Hippocampal formation (tissue), 2 donors: ENCODE results near the gene FAM161B.
"Not testable (repeated sequence)": the region's sequence is repeated elsewhere in the genome, so short reads cannot be mapped to it uniquely, and the experiment has no call there.

Experiments
- DNase-seq, 2 donors: peaks; one replicate each; lab custom pipeline; 2025; lab: John Stamatoyannopoulos, UW

FAM161B gene

DNA sequence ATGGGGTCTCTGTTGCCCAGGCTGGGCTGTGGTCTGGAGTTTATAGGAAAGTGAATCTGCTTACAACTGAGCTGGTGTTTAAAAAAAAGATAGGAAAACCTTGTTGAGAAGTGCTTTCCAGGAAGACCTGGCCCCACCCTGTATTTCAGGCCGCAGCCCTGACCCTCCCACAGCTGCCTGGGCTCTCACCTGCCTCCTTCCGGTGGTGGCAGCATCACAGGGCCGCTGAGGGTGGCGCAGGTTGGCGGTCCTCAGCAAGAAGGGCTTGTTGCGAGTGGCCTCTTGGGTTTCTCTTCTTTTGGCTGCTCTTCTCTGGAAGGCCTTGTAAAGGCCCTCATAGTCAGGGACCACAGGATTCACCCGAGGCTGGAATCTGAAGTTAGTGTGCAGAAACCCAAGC is 7.7 kb downstream of the FAM161B start:
- no peak for DNase-seq

DNA sequence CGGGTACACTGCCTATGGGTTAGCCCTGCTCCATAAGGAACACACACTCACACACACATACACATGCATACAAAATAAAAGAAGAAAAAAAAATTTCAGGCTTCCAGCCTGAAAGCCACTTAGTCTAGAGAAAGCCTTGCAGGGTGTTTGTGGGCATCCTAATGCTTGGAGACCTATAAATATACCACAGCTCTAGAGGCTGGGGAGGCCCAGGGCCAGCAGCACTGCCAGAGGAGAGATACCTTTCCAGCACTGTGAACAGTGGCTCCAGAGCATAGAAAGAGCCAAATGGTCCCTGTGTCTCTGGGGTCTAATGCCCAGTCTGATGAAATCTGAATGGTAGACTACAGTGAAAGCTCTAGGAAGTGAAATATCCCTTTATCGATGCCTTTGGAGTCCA is 12.9 kb downstream of the FAM161B start:
- DNase-seq = no peak

DNA sequence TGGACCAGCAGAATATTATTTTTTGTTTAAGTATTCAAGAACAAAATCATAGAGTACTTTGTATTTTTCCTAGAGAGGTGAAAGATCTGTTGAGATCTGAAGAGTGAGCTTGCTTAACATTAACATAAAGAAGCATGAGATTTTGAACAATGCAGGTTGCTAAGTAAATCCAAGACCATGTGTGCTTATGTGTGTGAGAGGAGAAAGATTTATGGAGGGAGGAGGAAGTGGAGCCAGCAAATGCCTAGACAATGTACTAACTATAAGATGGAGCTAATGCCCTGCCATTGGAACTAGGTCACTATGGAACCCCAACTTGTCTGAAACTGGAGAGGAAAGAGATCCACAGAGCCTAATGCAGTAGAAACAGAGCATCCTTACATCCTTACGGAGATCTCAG is 13.3 kb downstream of the FAM161B start:
- DNase-seq = no peak

DNA sequence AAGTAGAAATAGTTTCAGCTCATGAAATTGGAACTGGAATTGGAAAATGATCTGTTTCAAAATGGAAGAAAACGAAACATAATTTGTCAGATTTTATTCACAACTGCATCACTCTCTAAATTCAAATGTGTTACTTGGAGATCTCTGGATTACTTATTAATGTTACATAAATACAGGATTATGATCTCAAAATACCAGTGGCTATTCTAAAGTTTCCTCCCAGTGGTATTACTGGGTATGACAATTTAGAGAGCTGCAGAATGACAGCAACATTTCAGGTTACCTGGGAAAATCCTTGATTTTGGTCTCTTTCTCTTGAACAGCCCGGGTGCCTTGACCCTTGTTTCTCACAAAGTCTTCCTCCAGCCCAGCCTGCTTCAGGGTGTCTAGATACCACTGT is 14.2 kb downstream of the FAM161B start:
- no peak for DNase-seq

DNA sequence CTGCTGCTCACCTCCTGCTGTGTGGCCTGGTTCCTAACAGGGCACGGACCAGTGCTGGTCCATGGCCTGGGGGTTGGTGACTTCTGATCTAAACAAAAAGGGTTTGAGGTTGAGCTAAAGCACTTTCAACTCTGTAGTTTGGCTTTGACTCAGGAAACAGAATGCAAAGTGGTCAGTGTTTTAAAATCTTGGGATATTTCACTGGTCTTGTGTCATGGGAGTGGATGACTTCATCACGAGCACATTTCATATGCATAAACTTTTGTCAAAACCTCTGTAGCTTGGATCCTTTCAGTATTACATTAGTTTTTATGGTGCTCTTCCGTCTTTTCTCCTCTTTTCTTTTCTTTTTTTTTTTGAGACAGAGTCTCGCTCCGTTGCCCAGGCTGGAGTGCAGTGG is 25.6 kb downstream of the FAM161B start:
- no peak for DNase-seq

DNA sequence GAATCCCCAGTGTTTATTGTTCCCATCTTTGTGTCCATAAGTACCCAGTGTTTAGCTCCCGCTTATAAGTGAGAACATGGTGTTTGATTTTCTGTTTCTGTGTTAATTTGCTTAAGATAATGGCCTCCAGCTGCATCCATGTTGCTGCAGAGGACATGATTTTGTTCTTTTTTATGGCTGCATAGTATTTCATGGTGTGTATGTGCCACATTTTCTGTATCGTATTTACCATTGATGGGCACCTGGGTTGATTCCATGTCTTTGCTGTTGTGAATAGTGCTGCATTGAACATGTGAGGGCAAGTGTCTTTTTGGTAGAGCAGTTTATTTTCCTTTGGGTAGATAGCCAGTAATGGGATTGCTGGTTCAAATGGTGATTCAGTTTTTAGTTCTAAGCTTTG is 30.4 kb downstream of the FAM161B start:
- DNase-seq = not testable (repeated sequence)

DNA sequence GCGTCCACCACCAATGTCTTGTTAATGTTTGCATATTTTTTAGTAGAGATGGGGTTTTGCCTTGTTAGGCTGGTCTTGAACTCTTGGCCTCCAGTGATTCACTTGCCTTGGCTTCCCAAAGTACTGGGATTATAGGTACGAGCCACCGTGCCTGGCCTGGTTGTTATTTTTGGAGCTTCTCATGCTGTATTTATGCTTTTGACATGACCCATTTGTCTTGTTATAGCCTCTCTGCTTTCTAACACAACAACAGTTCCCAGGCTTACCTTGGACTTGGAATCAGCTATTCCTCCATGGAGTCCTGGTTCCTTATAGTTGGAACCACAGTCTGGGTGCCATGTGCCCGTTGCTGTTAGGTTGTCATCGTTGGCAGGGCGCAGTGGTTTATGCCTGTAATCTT is 33.6 kb downstream of the FAM161B start:
- DNase-seq = no peak

DNA sequence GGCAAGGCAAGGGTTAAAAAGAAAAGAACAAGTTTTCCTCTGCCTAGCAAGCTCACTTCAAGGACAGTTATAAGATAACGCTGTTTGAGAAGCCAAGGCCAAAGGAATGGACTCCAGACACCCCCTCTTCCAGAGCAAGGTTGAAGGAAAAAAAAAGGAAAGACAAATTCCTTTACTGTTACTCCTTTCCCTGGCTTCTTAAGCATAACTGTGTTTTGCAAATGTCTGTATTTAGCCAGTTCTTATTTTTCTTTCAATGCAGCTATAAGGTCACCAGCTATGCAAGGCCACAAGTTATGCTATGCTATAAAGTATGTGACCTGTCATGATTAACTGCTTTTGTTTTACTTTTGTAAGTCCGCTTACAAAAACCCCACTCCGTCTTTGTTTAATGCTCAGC is 36.6 kb downstream of the FAM161B start:
- DNase-seq = no peak

DNA sequence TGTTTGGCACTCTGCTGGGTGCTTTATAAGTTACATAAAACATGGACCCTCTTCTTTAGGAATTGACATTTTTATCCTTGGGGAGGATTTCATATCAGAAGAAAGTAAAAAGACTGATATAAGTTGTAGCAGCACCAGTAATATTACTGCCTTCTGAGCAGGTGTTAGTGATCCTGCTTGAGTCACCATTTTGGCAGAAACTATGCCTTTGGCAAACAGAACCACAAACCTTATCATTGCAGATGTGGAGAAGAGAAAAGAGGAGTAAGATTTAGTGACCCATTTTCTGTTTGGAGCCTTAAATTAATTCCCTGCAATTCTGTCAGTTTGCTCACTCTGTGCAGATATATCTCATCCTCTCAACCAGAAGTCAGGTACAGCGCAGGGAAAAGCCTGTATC is 40.2 kb downstream of the FAM161B start:
- no peak for DNase-seq

DNA sequence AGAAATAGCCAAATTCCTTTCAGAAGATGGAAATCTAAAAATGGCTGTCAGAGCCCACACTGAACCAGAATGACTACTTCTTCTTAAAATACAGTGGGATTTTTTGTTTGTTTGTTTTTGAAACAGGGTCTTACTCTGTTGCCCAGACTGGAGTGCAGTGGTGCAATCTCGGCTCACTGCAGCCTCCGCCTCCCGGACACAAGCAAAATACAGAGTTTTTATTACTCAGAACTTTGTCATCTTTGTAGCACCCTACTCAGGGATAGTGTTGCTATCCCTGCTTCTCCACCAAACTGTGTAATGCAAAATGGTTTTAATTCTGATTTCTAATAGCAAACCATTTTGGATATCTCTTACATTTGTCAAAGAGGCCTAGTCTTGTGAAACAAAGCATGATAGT is 46.9 kb downstream of the FAM161B start:
- no peak for DNase-seq

DNA sequence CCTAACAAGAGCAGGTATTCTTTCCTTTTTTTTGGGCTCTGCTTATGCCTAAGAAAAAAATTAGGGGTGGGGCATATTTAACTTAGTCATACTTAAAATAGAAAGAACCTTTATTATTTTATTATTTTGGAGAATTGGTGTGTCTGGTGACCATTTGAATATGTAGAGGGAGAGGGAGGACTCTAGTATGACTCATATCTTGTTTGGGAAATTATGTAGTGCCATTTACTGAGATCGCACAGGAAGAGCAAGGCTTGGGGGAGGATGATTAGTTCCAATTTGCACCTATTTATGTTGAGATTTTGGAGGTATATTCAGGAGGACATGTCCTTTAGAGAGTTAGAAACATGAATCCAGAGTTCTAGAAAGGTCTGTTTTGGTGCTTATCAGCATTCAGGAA is 53.4 kb downstream of the FAM161B start:
- no peak for DNase-seq

DNA sequence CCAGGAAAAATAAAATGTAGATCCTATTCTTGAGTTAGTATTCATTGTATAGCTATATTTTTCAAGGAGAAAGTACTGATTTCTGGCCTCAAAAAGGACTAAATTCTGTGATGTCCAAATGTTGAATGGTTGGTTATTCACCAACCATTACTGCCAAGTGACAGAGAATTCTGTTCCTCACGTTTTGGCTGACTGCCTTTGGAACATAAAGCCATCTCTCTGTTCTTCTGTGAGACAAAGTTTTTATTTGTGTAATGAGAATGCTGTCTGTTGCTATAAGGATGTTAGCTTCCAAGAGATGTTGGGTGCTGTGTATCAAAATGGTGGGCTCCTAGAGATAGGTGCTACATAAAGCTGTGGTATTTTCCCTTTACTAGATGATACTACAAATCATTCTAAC is 54.0 kb downstream of the FAM161B start:
- no peak for DNase-seq

DNA sequence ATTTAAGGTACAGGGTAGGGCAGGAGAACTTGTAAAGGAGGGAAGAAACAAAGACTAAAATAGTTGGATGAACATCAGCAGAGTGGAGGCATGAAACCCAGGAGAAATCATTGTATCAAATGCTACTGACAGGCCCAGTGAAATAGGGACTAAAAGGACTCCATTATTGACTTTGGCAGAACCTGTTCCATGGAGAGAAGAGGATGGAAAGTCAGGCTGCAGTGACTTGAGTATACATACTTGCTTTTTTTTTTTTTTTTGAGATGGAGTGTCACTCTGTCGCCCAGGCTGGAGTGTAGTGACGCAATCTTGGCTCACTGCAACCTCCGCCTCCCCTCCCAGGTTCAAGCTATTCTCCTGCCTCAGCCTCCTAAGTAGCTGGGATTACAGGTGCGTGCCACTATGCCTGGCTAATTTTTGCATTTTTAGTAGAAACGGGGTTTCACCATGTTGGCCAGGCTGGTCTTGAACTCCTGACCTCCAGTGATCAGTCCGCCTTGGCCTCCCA is 55.7 kb downstream of the FAM161B start:
- DNase-seq = not testable (repeated sequence)

DNA sequence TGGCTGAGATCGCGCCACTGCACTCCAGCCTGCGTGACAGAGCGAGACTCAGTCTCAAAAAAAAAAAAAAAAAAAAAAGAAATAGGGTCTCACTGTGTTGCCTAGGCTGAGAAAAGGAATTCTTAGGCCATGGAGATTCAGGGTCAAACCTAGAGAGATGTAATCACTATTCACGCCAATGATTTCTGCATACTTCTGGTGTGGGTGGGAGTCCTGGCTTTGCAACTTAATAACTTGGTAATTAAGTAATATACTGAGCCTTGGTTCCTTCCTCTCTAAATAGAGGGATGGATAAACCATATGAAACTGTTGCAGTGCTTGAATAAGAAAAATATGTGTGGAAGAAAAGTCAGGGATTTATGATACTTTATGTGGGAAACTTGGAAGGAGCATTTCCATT is 60.5 kb downstream of the FAM161B start:
- no peak for DNase-seq

DNA sequence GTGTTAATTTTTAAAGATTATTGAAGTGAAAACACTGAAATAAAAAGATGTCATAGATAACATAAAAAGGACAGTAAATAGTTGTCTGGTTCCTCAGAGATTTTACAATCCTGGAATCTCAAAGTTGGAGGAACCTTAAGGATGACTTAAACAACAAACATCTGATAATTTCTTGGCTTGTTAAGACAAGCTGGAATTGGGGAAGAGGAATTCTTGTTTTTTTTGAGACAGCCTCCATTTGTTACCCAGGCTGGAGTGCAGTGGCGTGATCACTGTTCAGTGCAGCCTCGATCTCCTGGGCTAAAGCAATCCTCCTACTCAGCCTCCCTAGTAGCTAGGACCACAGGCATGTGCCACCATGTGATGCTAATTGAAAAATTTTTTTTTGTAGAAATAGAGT is 60.9 kb downstream of the FAM161B start:
- no peak for DNase-seq

DNA sequence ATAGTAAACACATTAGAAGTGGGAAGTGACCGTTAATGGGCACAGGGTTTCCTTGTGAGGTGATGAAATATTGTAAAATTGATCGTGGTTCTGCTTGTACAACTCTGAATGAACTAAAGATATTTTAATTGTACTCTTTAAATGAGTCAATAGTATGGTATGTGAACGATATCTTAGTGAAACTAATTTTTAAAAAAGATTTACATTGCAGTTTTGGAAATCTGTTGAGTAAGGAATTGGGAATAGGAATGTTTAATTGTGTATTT is 61.5 kb downstream of the FAM161B start:
- no peak for DNase-seq

DNA sequence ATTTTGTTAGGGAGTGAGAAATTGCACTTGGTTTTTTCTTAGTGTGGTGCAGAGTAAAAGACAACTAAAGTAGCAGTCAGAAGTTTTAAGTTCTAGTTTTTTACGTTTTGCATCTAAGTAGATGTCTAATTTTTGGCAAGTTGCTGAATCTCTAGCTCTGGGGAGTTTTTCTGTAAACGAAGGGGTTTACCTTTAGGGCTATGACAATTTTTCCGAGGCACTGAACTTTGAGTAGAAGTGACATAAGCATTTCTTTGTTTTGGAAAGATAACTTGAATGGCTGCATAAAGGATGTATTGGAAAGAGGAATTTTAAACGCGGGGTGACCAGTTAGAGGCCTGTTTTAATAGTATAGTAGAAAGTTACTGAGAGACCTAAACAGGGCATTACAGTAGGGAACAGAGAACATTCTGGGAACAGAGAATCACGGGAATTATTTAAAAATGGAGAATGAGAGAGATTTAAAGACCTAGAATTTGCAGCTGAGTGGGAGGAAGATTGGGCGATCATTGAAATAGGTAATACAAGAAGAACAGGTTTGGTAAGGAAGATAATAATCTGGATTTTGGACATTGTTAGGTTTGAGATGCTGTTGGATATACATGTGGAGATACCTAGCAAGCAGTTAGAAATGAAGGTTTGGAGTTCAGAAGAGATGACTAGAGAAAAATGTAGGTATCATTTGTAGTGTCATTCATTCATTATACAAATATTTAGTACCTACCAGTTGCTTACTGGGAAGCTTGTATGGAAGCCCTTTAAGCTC is 62.0 kb downstream of the FAM161B start:
- no peak for DNase-seq

DNA sequence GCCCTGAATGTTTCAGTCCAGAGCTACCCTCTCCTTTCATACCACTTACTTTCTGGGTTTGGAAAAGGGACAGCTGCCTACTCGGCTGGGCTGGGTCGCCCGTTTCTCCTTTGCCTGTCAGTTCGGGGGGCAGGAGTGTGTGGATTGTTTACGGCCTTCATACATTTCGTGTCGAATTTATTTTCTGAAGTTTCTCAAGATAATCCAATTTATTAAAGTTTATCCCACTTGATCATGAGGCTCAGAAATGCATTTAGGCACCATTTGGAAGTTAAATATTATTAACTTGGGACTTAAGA is 62.6 kb downstream of the FAM161B start:
- no peak for DNase-seq

DNA sequence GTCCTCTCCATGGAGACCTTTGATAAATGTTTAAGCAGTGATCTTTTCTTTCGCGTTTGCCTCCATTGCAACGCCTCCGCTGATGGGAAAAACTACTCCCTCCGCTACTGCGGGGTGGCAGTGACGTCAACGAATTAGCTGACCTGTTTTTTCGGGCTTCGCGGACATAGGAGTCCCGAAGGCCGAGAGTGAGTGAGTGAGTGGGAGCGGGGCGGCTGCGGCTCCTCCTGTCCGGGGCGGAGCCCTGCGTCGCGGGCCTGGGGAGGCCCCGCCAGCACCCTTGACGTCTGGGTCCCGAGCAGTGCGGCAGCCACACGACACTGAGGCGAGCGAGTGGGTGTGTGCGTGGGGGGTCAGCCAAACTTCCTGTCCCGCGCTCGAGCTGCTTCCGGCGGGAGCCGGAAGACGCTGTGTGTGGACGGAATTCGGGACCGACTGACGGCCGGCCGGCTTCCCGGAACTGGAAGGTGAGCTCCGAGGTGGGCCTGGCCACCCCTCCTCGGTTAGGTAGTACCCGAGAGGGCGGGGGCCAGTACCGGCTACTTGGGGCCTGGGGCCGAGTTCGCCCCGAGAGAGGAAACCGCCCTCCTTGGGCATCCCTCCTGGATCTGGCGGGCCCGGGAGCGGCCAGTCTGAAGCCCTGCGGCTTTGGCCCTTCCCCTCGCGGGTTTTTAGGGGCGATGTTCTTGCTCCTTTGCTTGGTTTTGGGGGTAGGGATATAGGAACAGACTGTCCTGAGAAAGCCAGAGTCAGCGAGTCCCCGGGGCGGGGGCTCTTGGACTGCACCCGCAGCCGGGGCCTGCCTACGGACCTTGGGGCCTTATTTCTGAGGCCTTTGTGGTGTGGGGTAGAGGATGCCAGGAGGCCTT is 63.2 kb downstream of the FAM161B start, which contains the start of gene ZNF410:
Gene ZNF410 (plus strand): TSS at position 411 of the 869 bp plus-strand sequence. CDS start 5,317 bp downstream, outside the sequence.
- DNase-seq = peak; percentile 74 to 85

DNA sequence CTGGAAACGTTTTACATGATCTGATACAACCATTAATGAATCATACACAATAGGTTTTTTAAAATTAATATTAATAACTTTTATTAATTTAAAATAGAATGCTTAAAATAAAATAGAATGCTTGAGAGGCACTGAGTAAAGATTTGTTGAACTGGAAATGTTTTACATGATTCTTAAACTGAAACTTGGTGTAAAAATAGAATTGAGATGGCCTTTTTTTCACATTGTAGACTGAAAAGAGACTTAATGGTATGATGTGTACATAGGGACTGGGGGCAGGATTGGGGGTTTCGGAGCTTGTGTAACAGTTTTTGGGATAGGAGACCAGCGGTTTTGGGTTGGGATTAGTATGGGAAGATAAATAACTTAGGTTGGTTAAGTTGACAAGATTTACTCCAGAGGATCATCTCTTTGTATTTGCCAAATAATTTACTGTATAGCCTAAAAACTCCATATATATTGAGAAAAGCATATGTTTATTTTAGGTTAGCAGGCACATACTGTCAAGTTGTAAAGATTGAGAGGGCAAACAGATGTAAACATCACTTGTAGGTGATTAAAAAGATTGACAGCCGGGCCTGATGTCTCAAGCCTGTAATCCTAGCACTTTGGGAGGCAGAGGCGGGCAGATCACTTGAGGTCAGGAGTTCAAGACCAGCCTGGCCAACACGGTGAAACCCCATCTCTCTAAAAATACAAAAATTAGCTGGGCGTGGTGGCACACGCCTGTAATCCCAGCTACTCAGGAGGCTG is 65.3 kb downstream of the FAM161B start:
- no peak for DNase-seq
